Activated T-cell treated with anti-CD3 and anti-CD28 coated beads, Interleukin-2, amount 50 U/mL, for 1 hour (primary cell): Measurements from ENCODE around the gene MAEL.
"Not testable (repeated sequence)": the region's sequence is repeated elsewhere in the genome, so short reads cannot be mapped to it uniquely, and the experiment has no call there.

Experiments
- DNase-seq: peaks from one replicate; pipeline ENCODE4 v3.0.0-alpha.2; 2020

MAEL gene

GRCh38 chr1:166980383-166980782 is 8.7 kb upstream of the MAEL start:
- DNase-seq: no peak

- no peak for DNase-seq
These were observed 8.3 kb upstream of the MAEL start for GRCh38 chr1:166980818-166981217.

- no peak for DNase-seq
These were observed 7.5 kb upstream of the MAEL start for GRCh38 chr1:166981589-166981988.

GRCh38 chr1:166999075-166999474 is 10.0 kb downstream of the MAEL start:
- DNase-seq: no peak

- DNase-seq: no peak
These were observed 10.5 kb downstream of the MAEL start for GRCh38 chr1:166999500-167000055.

GRCh38 chr1:167000546-167000945 is 11.5 kb downstream of the MAEL start:
- DNase-seq: no peak

GRCh38 chr1:167002354-167002753 is 13.3 kb downstream of the MAEL start:
- no peak for DNase-seq

- DNase-seq: no peak
These were observed 14.6 kb downstream of the MAEL start for GRCh38 chr1:167003711-167004110.

- DNase-seq: no peak
These were observed 22.6 kb downstream of the MAEL start for GRCh38 chr1:167011560-167012191.

- DNase-seq: no peak
These were observed 23.5 kb downstream of the MAEL start for GRCh38 chr1:167012570-167012969.

- DNase-seq: no peak
These were observed 24.2 kb downstream of the MAEL start for GRCh38 chr1:167013108-167013929.

- DNase-seq: no peak
These were observed 27.1 kb downstream of the MAEL start for GRCh38 chr1:167016100-167016750.

- no peak for DNase-seq
These were observed 33.3 kb downstream of the MAEL start for GRCh38 chr1:167022384-167022783.

GRCh38 chr1:167029553-167029952 is 40.5 kb downstream of the MAEL start:
- not testable (repeated sequence) for DNase-seq

GRCh38 chr1:167033646-167034045 is 44.6 kb downstream of the MAEL start:
- DNase-seq: no peak

GRCh38 chr1:167043752-167044488 is 54.8 kb downstream of the MAEL start:
- peak; percentile 68 for DNase-seq

GRCh38 chr1:167051907-167052306 is 62.8 kb downstream of the MAEL start:
- DNase-seq: no peak

GRCh38 chr1:167052389-167052788 is 63.3 kb downstream of the MAEL start:
- no peak for DNase-seq

- no peak for DNase-seq
These were observed 65.5 kb downstream of the MAEL start for GRCh38 chr1:167054531-167054930.

GRCh38 chr1:167054946-167055630 is 66.0 kb downstream of the MAEL start:
- no peak for DNase-seq

- no peak for DNase-seq
These were observed 67.6 kb downstream of the MAEL start for GRCh38 chr1:167056529-167057231.

- no peak for DNase-seq
These were observed 68.2 kb downstream of the MAEL start for GRCh38 chr1:167057241-167057688.
